ENCODE measurements around the gene PARP3.

PARP3 gene

DNA sequence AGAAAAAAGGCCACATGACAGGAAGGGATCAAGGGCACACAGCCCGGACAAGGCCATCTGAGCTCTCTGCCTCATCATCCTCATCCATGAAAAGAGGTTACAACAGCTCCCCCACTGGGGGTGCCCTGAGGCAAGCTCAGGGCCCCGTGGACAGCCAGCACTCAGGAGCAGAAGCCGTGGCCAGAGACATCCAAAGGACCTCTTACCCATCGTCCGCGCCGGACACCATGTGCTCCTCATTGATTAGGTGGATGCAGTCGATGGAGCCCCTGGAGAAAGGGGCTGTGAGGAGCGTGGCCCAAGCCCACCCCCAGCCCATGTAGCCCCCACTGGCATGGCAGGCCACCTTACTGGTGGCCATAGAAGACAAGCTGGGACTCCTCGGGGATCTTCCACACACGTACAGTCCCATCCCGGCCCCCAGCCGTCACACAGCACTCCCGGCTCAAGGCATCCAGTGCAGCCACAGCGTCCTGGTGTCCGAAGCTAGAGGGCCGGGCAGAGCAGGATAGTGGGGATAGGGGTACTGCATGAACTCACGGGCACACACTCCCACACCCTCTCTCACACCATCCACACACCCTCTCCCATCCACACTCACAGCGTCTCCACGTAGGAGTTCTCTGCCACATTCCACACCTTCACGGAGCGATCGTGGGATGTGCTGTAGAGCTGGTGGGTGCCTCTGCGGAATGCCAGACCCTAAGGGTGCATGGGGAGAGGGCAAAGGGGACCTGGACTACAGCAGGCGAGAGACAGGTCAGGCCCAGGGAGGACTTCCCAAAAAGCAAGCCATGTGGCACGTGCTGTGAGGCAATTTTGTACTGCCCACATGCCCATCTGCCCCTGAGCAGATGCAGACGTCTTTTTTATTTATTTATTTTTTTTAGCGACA, 6.9 kb upstream of the PARP3 start:
- DNase-seq, result no peak
- H3K36me3 ChIP-seq (ENCODE audit: control insufficient read depth in 1 of 2, insufficient read depth in 2 of 2, low read depth in 1 of 2, low read length in 2 of 2), result peaks cover 76 to 77% of the 10 kb centered on the region in 2 experiments
- H3K79me1 ChIP-seq (replicated peaks; ENCODE audit: low read length, poor library complexity, severe bottlenecking), result peaks cover 24% of the 10 kb centered on the region
- H2BK15ac ChIP-seq (ENCODE audit: low read depth, poor library complexity, severe bottlenecking), result no peak overlapping the region
- H3K4ac ChIP-seq (ENCODE audit: low read depth in 1 of 2, low read length in 2 of 2), result no peak overlapping the region
- no peak overlapping the region for H3K27ac ChIP-seq (ENCODE audit: low read length, poor library complexity, severe bottlenecking)
- H3K9me3 ChIP-seq (ENCODE audit: control insufficient read depth, low read length), result no peaks in the 10 kb centered on the region
- H4K91ac ChIP-seq (ENCODE audit: low read length), result no peak overlapping the region
- H4K8ac ChIP-seq (ENCODE audit: low read length), result no peak overlapping the region
- no peak overlapping the region for H3K23ac ChIP-seq (ENCODE audit: low read length in 2 of 2)
- H3K27me3 ChIP-seq (ENCODE audit: control insufficient read depth in 1 of 2, insufficient read depth in 1 of 2, low read length in 2 of 2), result no peaks in the 10 kb centered on the region
- H3K14ac ChIP-seq (ENCODE audit: low read length in 2 of 2), result no peak overlapping the region
- H2AK5ac ChIP-seq (ENCODE audit: low read length, severe bottlenecking), result no peak overlapping the region
- no peak overlapping the region for H2BK120ac ChIP-seq (ENCODE audit: low read depth, low read length)
- no peak overlapping the region for H2AFZ ChIP-seq (ENCODE audit: low read depth, low read length)
- H2BK12ac ChIP-seq (ENCODE audit: low read length in 2 of 2), result no peak overlapping the region
- H3K18ac ChIP-seq (ENCODE audit: low read depth in 1 of 2, low read length in 2 of 2), result no peak overlapping the region
- no peak overlapping the region for H3K4me3 ChIP-seq (ENCODE audit: insufficient read depth in 1 of 2, low read depth in 1 of 2, low read length in 2 of 2)
- peaks cover 2% of the 10 kb centered on the region for H3K4me1 ChIP-seq (ENCODE audit: control insufficient read depth, insufficient read depth, low read depth, low read length)
- H2BK5ac ChIP-seq (ENCODE audit: low read depth, low read length, poor library complexity, severe bottlenecking), result no peak overlapping the region
- WGBS, result 96% methylated on average over 24 of the region's 28 CpGs
- no peak overlapping the region for H3K9ac ChIP-seq (ENCODE audit: low read length)
- no peak overlapping the region for H3K4me2 ChIP-seq (ENCODE audit: low read length, poor library complexity, severe bottlenecking)

DNA sequence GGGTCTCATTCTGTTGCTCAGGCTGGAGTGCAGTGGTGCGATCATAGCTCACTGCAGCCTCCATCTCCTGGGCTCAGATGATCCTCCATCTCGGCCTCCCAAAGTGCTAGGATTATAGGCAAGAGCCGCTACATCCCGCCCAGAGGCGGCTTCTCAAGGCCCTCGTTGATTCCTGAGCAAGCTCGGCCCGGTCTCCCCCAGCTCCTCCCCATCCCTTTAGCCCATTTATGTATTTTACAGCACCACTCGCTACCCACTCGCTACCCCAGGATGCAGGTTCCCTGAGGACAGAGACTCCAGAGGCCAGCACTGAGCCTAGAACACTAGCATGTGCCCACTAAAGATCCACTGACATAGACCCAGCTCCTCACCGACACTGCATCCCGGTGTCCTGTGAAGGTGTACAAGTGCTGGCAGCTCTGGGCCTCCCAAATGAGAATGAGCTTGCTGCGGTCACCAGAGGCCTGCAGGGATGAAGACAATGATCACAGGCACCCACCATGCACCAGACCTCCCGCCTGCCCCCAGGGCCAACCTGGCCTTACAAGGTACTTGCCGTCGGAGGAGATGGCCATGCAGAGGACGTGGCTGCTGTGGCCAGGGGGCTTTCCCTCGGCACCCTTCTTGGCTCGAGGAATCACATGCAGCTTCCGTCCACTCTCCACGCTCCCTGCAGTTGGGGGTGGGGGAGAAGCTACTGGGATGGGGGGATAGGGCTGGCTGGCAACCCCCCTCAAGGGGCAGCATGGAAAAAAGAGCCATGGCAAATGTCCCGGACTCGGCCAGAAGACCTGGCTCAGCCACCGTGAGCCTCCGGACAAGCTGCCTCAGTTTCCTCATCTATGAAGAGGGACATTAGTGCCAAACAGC, 6.0 kb upstream of the PARP3 start:
- Histone ChIP-seq H2BK120ac (ENCODE audit: low read depth, low read length) (no peak overlapping the region), H2AK5ac (ENCODE audit: low read length, severe bottlenecking) (no peak overlapping the region), H2AFZ (ENCODE audit: low read depth, low read length) (no peak overlapping the region), H4K8ac (ENCODE audit: low read length) (no peak overlapping the region), H3K27me3 (ENCODE audit: control insufficient read depth in 1 of 2, insufficient read depth in 1 of 2, low read length in 2 of 2) (no peaks in the 10 kb centered on the region), H3K18ac (ENCODE audit: low read depth in 1 of 2, low read length in 2 of 2) (no peak overlapping the region), H3K79me1 (replicated peaks; ENCODE audit: low read length, poor library complexity, severe bottlenecking) (peaks cover 28% of the 10 kb centered on the region), H2BK5ac (ENCODE audit: low read depth, low read length, poor library complexity, severe bottlenecking) (no peak overlapping the region), H3K4ac (ENCODE audit: low read depth in 1 of 2, low read length in 2 of 2) (no peak overlapping the region), H3K4me2 (ENCODE audit: low read length, poor library complexity, severe bottlenecking) (no peak overlapping the region), H4K91ac (ENCODE audit: low read length) (no peak overlapping the region), H3K9ac (ENCODE audit: low read length) (no peak overlapping the region), H2BK12ac (ENCODE audit: low read length in 2 of 2) (no peak overlapping the region), H3K36me3 (ENCODE audit: control insufficient read depth in 1 of 2, insufficient read depth in 2 of 2, low read depth in 1 of 2, low read length in 2 of 2) (peaks cover 72% of the 10 kb centered on the region in 2 experiments), H2BK15ac (ENCODE audit: low read depth, poor library complexity, severe bottlenecking) (no peak overlapping the region), H3K9me3 (ENCODE audit: control insufficient read depth, low read length) (no peaks in the 10 kb centered on the region), H3K27ac (ENCODE audit: low read length, poor library complexity, severe bottlenecking) (no peak overlapping the region), H3K4me3 (ENCODE audit: insufficient read depth in 1 of 2, low read depth in 1 of 2, low read length in 2 of 2) (no peak overlapping the region), H3K14ac (ENCODE audit: low read length in 2 of 2) (no peak overlapping the region), H3K4me1 (ENCODE audit: control insufficient read depth, insufficient read depth, low read depth, low read length) (peaks cover 8% of the 10 kb centered on the region), H3K23ac (ENCODE audit: low read length in 2 of 2) (no peak overlapping the region)
- no peak for DNase-seq
- WGBS, result 97% methylated on average over 25 of the region's 25 CpGs

DNA sequence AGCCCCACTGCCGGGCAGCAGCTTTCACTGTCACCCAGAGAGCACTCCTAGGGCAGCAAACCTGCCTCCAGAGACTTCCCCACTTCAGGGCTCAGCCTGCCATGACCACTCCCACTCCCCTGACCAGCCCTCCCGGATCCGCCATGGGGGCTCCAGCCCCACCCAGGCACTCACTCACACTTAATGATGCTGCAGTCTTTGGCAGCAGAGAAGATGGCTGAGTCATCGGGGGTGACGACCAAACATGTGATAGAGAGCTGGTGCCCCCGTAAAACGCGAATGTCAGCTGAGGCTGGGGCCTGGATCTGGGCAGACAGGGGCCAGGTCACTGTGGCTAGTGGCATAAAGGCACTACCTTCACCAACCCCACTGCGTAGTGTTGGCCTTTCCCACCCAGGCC, 5.1 kb upstream of the PARP3 start:
- H3K9ac ChIP-seq (ENCODE audit: low read length), result no peak overlapping the region
- H3K4ac ChIP-seq (ENCODE audit: low read depth in 1 of 2, low read length in 2 of 2), result no peak overlapping the region
- no peak overlapping the region for H2BK12ac ChIP-seq (ENCODE audit: low read length in 2 of 2)
- no peak overlapping the region for H3K18ac ChIP-seq (ENCODE audit: low read depth in 1 of 2, low read length in 2 of 2)
- H4K8ac ChIP-seq (ENCODE audit: low read length), result no peak overlapping the region
- peaks cover 8% of the 10 kb centered on the region for H3K4me1 ChIP-seq (ENCODE audit: control insufficient read depth, insufficient read depth, low read depth, low read length)
- no peak overlapping the region for H3K4me3 ChIP-seq (ENCODE audit: insufficient read depth in 1 of 2, low read depth in 1 of 2, low read length in 2 of 2)
- H2BK120ac ChIP-seq (ENCODE audit: low read depth, low read length), result no peak overlapping the region
- H2BK15ac ChIP-seq (ENCODE audit: low read depth, poor library complexity, severe bottlenecking), result no peak overlapping the region
- H3K4me2 ChIP-seq (ENCODE audit: low read length, poor library complexity, severe bottlenecking), result no peak overlapping the region
- H4K91ac ChIP-seq (ENCODE audit: low read length), result no peak overlapping the region
- H3K36me3 ChIP-seq (ENCODE audit: control insufficient read depth in 1 of 2, insufficient read depth in 2 of 2, low read depth in 1 of 2, low read length in 2 of 2), result peaks cover 65 to 71% of the 10 kb centered on the region in 2 experiments
- no peaks in the 10 kb centered on the region for H3K9me3 ChIP-seq (ENCODE audit: control insufficient read depth, low read length)
- H2AK5ac ChIP-seq (ENCODE audit: low read length, severe bottlenecking), result no peak overlapping the region
- 89% methylated on average over 9 of the region's 9 CpGs for WGBS
- H2AFZ ChIP-seq (ENCODE audit: low read depth, low read length), result no peak overlapping the region
- no peak overlapping the region for H2BK5ac ChIP-seq (ENCODE audit: low read depth, low read length, poor library complexity, severe bottlenecking)
- H3K79me1 ChIP-seq (replicated peaks; ENCODE audit: low read length, poor library complexity, severe bottlenecking), result peaks cover 32% of the 10 kb centered on the region
- H3K23ac ChIP-seq (ENCODE audit: low read length in 2 of 2), result no peak overlapping the region
- H3K14ac ChIP-seq (ENCODE audit: low read length in 2 of 2), result no peak overlapping the region
- H3K27ac ChIP-seq (ENCODE audit: low read length, poor library complexity, severe bottlenecking), result no peak overlapping the region
- DNase-seq, result no peak
- no peaks in the 10 kb centered on the region for H3K27me3 ChIP-seq (ENCODE audit: control insufficient read depth in 1 of 2, insufficient read depth in 1 of 2, low read length in 2 of 2)
